Activated naive CD4-positive, alpha-beta T cell (primary cell): ENCODE measurements around the gene MAGED1.

Experiments
- DNase-seq, 4 experiments: peaks; one replicate each; lab custom pipeline; 2025; lab: John Stamatoyannopoulos, UW

Gene MAGED1

GRCh38 chrX:51892921-51893745 lies at the start of gene MAGED1:
Gene MAGED1, plus strand, starts transcription at chrX:51893623. Its CDS starts 682 bp downstream, at chrX:51894305.
- peak; percentile 17 to 63 (median 46) for DNase-seq

GRCh38 chrX:51847463-51847862 lies 46.0 kb upstream of the MAGED1 start:
- no peak for DNase-seq

- DNase-seq, result no peak
These were observed 41.8 kb upstream of the MAGED1 start for GRCh38 chrX:51851507-51852085.

- DNase-seq, result no peak
These were observed 41.3 kb upstream of the MAGED1 start for GRCh38 chrX:51852096-51852495.

- DNase-seq, result no peak
These were observed 40.8 kb upstream of the MAGED1 start for GRCh38 chrX:51852621-51853020.

- no peak for DNase-seq
These were observed 40.2 kb upstream of the MAGED1 start for GRCh38 chrX:51853251-51853650.

- DNase-seq, result no peak
These were observed 37.7 kb upstream of the MAGED1 start for GRCh38 chrX:51855698-51856097.

GRCh38 chrX:51857159-51857733 lies 36.2 kb upstream of the MAGED1 start:
- DNase-seq, result no peak

- no peak for DNase-seq
These were observed 32.7 kb upstream of the MAGED1 start for GRCh38 chrX:51860679-51861078.

- DNase-seq, result no peak
These were observed 30.5 kb upstream of the MAGED1 start for GRCh38 chrX:51862920-51863319.

- DNase-seq, result no peak
These were observed 27.2 kb upstream of the MAGED1 start for GRCh38 chrX:51866210-51866609.

- DNase-seq, result no peak
These were observed 25.8 kb upstream of the MAGED1 start for GRCh38 chrX:51867626-51868025.

- DNase-seq, result no peak
These were observed 23.1 kb upstream of the MAGED1 start for GRCh38 chrX:51870354-51870753.

- no peak for DNase-seq
These were observed 19.3 kb upstream of the MAGED1 start for GRCh38 chrX:51874123-51874522.

- no peak for DNase-seq
These were observed 17.0 kb upstream of the MAGED1 start for GRCh38 chrX:51876441-51876840.

- DNase-seq, result no peak
These were observed 15.4 kb upstream of the MAGED1 start for GRCh38 chrX:51878056-51878455.

GRCh38 chrX:51889851-51890250 lies 3.6 kb upstream of the MAGED1 start:
- DNase-seq, result no peak

GRCh38 chrX:51891245-51891644 lies 2.2 kb upstream of the MAGED1 start:
- no peak for DNase-seq

GRCh38 chrX:51891821-51892551 lies 1.4 kb upstream of the MAGED1 start:
- no peak for DNase-seq

GRCh38 chrX:51893931-51894696 lies 691 bp downstream of the MAGED1 start:
- no peak for DNase-seq

- no peak for DNase-seq
These were observed 1.4 kb downstream of the MAGED1 start for GRCh38 chrX:51894697-51895336.
